ENCODE results near the gene ABHD5.

ABHD5 gene

DNA sequence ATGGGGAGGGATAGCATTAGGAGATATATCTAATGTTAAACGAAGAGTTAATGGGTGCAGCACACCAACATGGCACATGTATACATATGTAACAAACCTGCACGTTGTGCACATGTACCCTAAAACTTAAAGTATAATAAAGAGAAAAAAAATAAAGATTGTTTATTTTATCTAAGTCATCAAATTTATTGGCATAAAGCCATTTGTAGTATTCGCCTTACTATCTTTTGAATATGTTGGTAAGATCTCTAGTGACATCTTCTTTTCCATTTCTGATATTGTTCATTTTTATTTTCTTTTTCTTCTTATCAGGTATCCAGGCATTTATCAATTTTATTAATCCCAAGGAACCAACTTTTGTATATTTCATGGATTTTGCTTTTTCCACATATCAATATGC, 5.8 kb upstream of the ABHD5 start:
- TF ChIP-seq, protein P1, sequence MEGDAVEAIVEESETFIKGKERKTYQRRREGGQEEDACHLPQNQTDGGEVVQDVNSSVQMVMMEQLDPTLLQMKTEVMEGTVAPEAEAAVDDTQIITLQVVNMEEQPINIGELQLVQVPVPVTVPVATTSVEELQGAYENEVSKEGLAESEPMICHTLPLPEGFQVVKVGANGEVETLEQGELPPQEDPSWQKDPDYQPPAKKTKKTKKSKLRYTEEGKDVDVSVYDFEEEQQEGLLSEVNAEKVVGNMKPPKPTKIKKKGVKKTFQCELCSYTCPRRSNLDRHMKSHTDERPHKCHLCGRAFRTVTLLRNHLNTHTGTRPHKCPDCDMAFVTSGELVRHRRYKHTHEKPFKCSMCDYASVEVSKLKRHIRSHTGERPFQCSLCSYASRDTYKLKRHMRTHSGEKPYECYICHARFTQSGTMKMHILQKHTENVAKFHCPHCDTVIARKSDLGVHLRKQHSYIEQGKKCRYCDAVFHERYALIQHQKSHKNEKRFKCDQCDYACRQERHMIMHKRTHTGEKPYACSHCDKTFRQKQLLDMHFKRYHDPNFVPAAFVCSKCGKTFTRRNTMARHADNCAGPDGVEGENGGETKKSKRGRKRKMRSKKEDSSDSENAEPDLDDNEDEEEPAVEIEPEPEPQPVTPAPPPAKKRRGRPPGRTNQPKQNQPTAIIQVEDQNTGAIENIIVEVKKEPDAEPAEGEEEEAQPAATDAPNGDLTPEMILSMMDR (conservative IDR thresholded peaks at IDR 0.05), result no peak

DNA sequence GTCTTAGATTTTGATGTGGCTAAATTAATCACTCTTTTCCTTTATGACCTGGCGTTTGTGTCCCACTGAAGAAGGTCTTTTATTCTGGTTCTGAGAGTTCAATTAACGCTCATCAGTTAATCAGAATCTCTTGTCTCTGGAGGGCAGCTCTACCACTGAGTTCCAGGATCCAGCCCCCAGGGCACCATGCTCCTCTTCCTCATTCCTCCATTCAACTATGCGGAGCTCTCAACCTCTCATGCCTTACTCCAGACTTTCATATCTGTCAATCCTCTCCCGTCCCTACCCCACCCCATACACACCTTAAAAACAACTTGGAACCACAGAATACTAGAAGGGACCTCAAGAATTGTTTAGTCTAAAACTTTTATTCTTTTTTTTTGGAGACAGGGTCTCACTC, 4.8 kb upstream of the ABHD5 start:
- no peak overlapping the region for H3K27ac ChIP-seq
- TF ChIP-seq, protein P1 (conservative IDR thresholded peaks at IDR 0.05), result no peak

More for the DNA sequence above, 5.8 kb upstream of the ABHD5 start:
- H3K27ac ChIP-seq, result no peak overlapping the region

DNA sequence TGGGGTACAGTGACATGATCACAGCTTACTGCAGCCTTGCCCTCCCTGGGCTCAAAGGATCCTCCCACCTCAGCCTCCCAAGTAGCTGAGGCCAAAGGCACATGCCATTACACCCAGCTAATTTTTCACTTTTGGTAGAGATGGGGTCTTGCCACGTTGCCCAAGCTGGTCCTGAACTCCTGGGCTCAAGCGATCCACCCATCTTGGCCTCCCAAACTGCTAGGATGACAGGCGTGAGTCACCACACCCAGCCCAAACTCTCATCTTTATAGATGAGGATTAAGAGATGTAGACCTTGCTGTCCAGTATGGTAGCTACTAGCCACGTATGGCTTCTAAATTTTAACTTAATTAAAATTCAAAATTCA, 4.4 kb upstream of the ABHD5 start:
- no peak overlapping the region for H3K27ac ChIP-seq
- TF ChIP-seq, protein P1 (conservative IDR thresholded peaks at IDR 0.05), result no peak

DNA sequence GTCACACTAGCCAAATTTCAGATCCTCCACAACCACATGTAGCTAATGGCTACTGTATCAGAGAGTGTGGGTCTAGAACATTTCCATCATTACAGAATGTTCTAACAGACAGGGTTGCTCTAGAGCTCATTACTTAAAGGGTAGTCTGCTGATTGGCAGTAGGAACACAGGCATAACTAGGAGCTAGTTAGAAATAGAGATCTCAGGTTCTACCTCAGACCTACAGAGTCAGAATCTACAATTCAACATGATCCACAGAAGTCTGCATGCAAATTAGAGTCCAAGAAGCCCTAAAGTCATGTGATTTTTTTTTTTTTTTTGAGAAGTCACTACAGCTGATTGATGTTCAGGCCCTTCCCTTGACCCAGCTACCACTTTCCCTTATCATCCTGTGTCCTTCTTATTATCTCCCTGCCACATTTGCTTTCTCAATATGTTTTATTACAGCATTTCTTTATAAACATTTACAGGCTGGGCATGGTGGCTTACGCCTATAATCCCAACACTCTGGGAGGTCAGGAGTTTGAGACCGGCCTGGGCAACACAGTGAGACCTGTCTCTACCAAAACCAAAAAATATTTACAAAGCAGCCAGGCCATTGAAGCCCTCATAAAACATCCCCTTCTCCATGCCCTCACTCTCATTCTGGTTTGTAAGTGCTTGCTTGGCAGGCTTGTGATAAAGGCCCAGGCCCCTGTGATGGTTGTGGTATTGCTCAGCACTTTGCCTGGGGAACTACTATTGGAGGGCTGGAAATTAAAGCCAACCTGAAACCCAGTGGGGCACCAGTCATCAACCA, 3.8 kb upstream of the ABHD5 start:
- no peak overlapping the region for H3K27ac ChIP-seq
- TF ChIP-seq, protein P1 (conservative IDR thresholded peaks at IDR 0.05), result no peak

DNA sequence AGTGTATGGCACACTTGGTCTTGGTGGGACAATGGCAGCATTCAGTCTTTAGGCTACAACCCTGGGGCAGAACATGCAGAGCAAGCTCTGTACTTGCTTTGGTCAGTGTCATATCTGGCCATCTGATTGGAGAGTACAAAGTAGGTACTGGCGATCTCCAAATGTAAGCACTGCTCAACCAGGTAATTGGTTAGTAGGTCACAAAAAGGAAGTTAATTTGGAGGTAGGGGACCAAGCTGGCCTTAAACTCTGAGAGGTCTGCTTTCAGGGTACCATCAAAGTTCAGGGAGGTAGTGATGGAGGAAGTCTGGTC, 3.3 kb upstream of the ABHD5 start:
- TF ChIP-seq, protein P1 (conservative IDR thresholded peaks at IDR 0.05), result no peak
- no peak overlapping the region for H3K27ac ChIP-seq

DNA sequence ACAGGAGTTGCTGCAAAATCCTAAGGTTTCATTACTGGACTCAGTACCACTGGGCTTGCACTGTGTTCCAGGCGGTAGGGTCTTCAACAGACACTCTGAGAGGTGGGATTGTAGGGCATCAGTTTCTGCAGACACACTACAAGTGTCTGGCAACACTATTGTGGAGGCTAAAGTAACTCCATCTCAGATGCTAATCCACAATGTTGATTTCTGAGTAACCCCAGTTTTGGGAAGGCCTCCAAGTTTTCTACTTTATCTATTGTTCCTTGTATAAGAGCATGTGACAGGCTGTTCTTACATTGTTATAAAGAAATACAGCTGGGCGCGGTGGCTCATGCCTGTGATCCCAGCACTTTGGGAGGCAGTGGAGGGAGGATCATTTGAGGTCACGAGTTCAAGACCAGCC, 2.5 kb upstream of the ABHD5 start:
- no peak overlapping the region for H3K27ac ChIP-seq

DNA sequence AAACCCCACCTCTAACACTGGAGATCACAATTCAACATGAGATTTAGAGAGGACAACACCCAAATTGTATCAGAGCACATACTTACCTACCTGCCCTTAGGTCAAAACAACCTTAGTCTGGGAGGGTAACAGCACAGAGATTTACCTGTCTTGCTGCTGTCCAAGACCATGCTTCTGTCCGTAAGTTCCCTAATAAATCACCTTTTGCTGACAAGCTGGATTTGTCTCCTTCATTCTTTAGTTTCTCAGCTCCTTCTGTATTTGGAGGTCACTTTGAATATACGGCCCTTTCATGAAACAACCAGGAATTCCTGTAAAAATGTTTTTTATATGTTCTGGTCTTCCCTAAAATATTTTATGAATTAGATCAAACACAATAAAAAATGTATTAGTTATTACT, 1.6 kb upstream of the ABHD5 start:
- TF ChIP-seq, protein P1 (conservative IDR thresholded peaks at IDR 0.05), result no peak
- no peak overlapping the region; the same call in 1 of the 2 replicates for H3K27ac ChIP-seq

More for the DNA sequence above, 2.5 kb upstream of the ABHD5 start:
- TF ChIP-seq, protein P1 (conservative IDR thresholded peaks at IDR 0.05), result no peak
